Measurements from ENCODE around the gene SANBR. TPM values are rescaled to one million over a fixed set of nuclear protein-coding genes. Genes with fewer than 3 reads are reported as not detected.

The SANBR gene
- total and polyA plus RNA-seq, 9 donors = 8.2 to 19.4 (median 10.6) TPM

Other genes with a start within 250 kb of the SANBR start
- 6.7 TPM for gene REL, start 184.3 kb upstream of the SANBR start, total RNA-seq
- 1 to 10 TPM; 2.4 to 5.2 (median 4.2) TPM for gene REL, start 184.3 kb upstream of the SANBR start, polyA plus RNA-seq (ENCODE audit: insufficient read depth in 1 of 8, insufficient read length in 8 of 8, low replicate concordance in 1 of 8)
- gene PEX13, start 48.2 kb upstream of the SANBR start, total RNA-seq = 24.6 TPM
- gene PEX13, start 48.2 kb upstream of the SANBR start, polyA plus RNA-seq (ENCODE audit: insufficient read depth in 1 of 8, insufficient read length in 8 of 8, low replicate concordance in 1 of 8) = 10 to 100 TPM; 16.6 to 25.3 (median 20.6) TPM
- 6.4 TPM for gene PUS10, start 47.6 kb upstream of the SANBR start, total RNA-seq
- 1 to 10 TPM; 3.6 to 5.5 (median 4.2) TPM for gene PUS10, start 47.6 kb upstream of the SANBR start, polyA plus RNA-seq (ENCODE audit: insufficient read depth in 1 of 8, insufficient read length in 8 of 8, low replicate concordance in 1 of 8)
- gene C2orf74, start 96.3 kb downstream of the SANBR start, total RNA-seq = 23.1 TPM
- 10 to 100 TPM; 16.4 to 30.8 (median 23.7) TPM for gene C2orf74, start 96.3 kb downstream of the SANBR start, polyA plus RNA-seq (ENCODE audit: insufficient read depth in 1 of 8, insufficient read length in 8 of 8, low replicate concordance in 1 of 8)

All from muscle of leg (tissue), 9 donors.